Immature natural killer cell (primary cell): ENCODE data around the gene TSPAN16. TPM values are rescaled to one million over a fixed set of nuclear protein-coding genes. Genes with fewer than 3 reads are reported as not detected.

ENCODE experiments used
- DNase-seq, 3 donors: peaks; one replicate each; pipeline ENCODE4 v3.0.0; 2022; ENCODE audit warnings: mixed read lengths in 1 of 3
- H3K27ac Mint-ChIP-seq, 6 donors: one replicate each; pipeline ENCODE4 v1.8.0; 2020; ENCODE audit warnings: mixed read lengths in 6 of 6, mild to moderate bottlenecking in 5 of 6, inconsistent platforms in 4 of 6, moderate library complexity in 3 of 6
- H3K27me3 Mint-ChIP-seq, 3 donors: one replicate each; pipeline ENCODE4 v1.8.0; 2020 to 2021; ENCODE audit warnings: low read depth in 3 of 3, mild to moderate bottlenecking in 3 of 3, mixed read lengths in 3 of 3, moderate library complexity in 3 of 3, inconsistent platforms in 1 of 3
- H3K36me3 Mint-ChIP-seq, 3 donors: one replicate each; pipeline ENCODE4 v1.8.0; 2020; ENCODE audit warnings: mixed read lengths in 3 of 3, inconsistent platforms in 2 of 3, mild to moderate bottlenecking in 2 of 3
- H3K4me1 Mint-ChIP-seq, 2 donors: one replicate each; pipeline ENCODE4 v1.8.0; 2020; ENCODE audit warnings: inconsistent platforms in 2 of 2, mild to moderate bottlenecking in 2 of 2, mixed read lengths in 2 of 2, moderate library complexity in 1 of 2
- H3K4me3 Mint-ChIP-seq, 5 donors: one replicate each; pipeline ENCODE4 v1.8.0; 2020; ENCODE audit warnings: mild to moderate bottlenecking in 5 of 5, mixed read lengths in 5 of 5, inconsistent platforms in 3 of 5, moderate library complexity in 3 of 5
- H3K9me3 Mint-ChIP-seq, 6 donors: one replicate each; pipeline ENCODE4 v1.8.0; 2020; ENCODE audit warnings: mild to moderate bottlenecking in 6 of 6, mixed read lengths in 6 of 6, inconsistent platforms in 4 of 6, moderate library complexity in 3 of 6
- polyA plus RNA-seq, 3 donors: library from polyadenylated mRNA; unstranded; fragments of 300-500 nt; fragmentation: Illumina TruSeq; gene quantifications; one replicate each; pipeline ENCODE4 v1.2.3, GENCODE V29; 2021

The TSPAN16 gene
- not detected for polyA plus RNA-seq

DNA sequence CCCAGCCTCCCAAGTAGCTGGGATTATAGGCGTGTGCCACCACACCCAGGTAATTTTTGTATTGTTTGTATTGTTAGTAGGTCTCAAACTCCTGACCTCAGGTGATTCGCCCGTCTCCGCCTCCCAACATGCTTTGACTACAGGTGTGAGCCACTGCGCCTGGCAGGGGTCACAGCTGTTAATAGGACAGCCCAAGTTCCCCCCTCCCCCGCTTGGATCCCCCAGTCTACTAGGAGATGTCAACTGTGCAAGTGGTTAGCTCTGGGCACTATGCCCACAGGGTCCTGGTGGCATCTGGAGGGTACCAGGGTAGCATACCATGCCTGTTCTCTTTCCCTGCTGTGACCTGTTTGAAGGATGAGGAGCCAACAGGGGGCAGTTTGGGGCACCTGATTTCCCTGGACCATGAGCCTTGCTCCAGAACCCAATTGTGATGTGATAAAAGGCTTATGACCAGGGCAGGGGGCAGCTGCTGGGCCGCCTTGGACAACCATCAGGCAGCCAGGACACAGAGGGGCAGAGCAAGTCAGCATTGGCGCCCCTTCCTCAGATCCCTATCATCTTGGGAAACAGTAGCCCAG lies at the start of gene TSPAN16:
Gene TSPAN16 (plus strand): TSS at position 496 of the 581 bp plus-strand sequence. CDS start 138 bp downstream, outside the sequence.
- Mint-ChIP-seq H3K27me3 (peaks cover 4 to 10% (median 5%) of the 10 kb centered on the region in 3 donors), H3K27ac (peak within 1 kb of the TSS in 1 of 6 donors; percentile 71), H3K4me1 (peaks cover 7 to 8% of the 10 kb centered on the region in 2 donors), H3K9me3 (no peaks in the 10 kb centered on the region), H3K36me3 (no peaks in the 10 kb centered on the region), H3K4me3 (no peak within 1 kb of the TSS)
- DNase-seq: no peak

DNA sequence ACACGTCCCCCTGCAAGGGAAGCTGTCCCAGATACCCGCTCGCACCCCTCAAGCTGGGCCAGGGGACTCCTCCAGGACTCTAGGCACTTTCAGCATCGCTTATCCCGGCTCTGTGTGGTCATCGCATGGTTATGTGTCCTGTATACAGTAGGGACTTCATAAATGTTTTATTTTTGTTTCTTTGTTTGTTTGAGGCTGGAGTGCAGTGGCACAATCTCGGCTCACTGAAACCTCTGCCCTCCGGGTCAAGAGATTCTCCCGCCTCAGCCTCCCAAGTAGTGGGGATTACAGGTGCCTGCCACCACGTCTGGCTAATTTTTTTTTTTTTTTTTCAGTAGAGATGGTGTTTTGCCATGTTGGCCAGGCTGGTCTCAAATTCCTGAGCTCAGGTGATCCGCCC lies 49.0 kb upstream of the TSPAN16 start:
- no peak overlapping the region for H3K27ac Mint-ChIP-seq
- H3K4me3 Mint-ChIP-seq: no peak overlapping the region
- DNase-seq: no peak
- H3K36me3 Mint-ChIP-seq: no peaks in the 10 kb centered on the region
- H3K9me3 Mint-ChIP-seq: no peaks in the 10 kb centered on the region
- peaks cover 5 to 7% of the 10 kb centered on the region in 2 donors for H3K4me1 Mint-ChIP-seq
- H3K27me3 Mint-ChIP-seq: peaks cover 2 to 11% (median 4%) of the 10 kb centered on the region in 3 donors

DNA sequence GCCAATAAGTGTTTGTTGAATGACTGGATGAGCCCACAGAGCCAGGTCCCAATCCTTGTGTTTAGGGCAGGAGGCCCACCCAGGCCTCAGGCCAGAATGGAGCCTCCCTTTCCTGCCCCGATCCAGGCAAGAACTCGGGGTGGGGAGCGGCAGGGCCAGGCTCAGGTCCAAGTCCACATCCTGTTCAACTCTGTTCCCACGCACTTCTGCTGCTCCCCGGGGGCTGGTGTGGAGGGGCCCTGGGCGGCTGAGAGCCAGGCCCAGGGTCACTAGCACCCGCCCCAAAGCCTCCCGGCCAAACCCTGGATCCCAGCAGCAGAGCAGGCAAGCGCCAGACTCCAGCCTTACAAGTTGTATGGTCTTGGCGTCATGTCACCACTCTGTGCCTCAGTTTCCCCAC lies 48.6 kb upstream of the TSPAN16 start:
- peaks cover 5 to 7% of the 10 kb centered on the region in 2 donors for H3K4me1 Mint-ChIP-seq

DNA sequence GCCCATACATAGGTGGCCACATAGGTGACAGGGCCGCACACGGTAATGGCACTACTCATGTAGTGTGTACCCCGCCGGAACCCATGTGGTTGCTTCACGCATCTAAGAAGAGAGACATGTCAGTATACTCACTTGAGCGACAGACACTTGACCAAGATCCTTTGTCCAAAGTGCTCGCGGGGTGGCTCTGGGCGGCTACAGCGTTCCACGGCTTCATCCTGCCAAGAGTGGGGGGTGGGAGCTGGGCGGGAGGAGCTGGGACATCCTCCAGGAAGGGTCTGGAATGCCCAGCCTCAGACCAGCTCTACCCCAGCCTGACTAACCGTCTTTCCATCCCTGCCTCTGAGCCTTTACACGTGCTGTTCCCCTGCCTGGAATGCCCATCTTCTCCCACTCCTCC lies 48.0 kb upstream of the TSPAN16 start:
- Mint-ChIP-seq H3K9me3 (no peaks in the 10 kb centered on the region), H3K27me3 (peaks cover 2 to 10% (median 3%) of the 10 kb centered on the region in 3 donors), H3K4me1 (peaks cover 5 to 7% of the 10 kb centered on the region in 2 donors), H3K27ac (no peak overlapping the region), H3K4me3 (no peak overlapping the region), H3K36me3 (no peaks in the 10 kb centered on the region)
- DNase-seq: no peak

More for the DNA sequence above, 48.6 kb upstream of the TSPAN16 start:
- Mint-ChIP-seq H3K4me3 (no peak overlapping the region), H3K36me3 (no peaks in the 10 kb centered on the region), H3K27ac (no peak overlapping the region), H3K9me3 (no peaks in the 10 kb centered on the region), H3K27me3 (peaks cover 2 to 10% (median 3%) of the 10 kb centered on the region in 3 donors)
- no peak for DNase-seq

- peaks cover 2 to 5% (median 3%) of the 10 kb centered on the region in 3 donors for H3K27me3 Mint-ChIP-seq
- peaks cover 0 to 1% of the 10 kb centered on the region in 2 donors for H3K4me1 Mint-ChIP-seq
- no peak for DNase-seq
- no peak overlapping the region for H3K27ac Mint-ChIP-seq
- no peaks in the 10 kb centered on the region for H3K36me3 Mint-ChIP-seq
- no peak overlapping the region for H3K4me3 Mint-ChIP-seq
- H3K9me3 Mint-ChIP-seq: no peaks in the 10 kb centered on the region
These were observed 47.1 kb upstream of the TSPAN16 start for GRCh38 chr19:11248852-11249251.

DNA sequence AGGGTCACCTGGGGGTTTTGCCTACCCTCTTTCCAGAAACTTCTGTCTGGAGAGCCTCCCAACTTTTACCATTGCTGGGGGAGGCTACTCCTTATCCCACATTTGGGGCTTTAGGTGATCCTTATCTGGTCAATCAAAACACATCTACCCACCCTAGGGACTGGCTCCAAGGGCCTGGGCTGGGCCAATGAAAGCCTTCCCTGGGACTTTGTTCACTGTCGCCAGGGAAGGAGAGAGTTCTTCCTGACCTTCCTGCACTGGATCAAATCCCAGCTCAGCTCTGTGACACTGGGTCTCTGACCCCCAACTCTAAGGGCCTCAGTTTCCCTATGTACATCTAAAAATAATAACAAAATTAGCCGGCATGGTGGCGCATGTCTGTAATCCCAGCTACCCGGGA lies 44.7 kb upstream of the TSPAN16 start:
- no peaks in the 10 kb centered on the region for H3K9me3 Mint-ChIP-seq
- H3K4me1 Mint-ChIP-seq: no peaks in the 10 kb centered on the region
- DNase-seq: no peak
- H3K4me3 Mint-ChIP-seq: no peak overlapping the region
- no peak overlapping the region for H3K27ac Mint-ChIP-seq
- no peaks in the 10 kb centered on the region for H3K36me3 Mint-ChIP-seq
- peaks cover 2 to 6% (median 3%) of the 10 kb centered on the region in 3 donors for H3K27me3 Mint-ChIP-seq

- Mint-ChIP-seq H3K36me3 (no peaks in the 10 kb centered on the region), H3K4me3 (no peak overlapping the region), H3K27ac (no peak overlapping the region), H3K27me3 (peaks cover 3% of the 10 kb centered on the region in 3 donors), H3K4me1 (no peaks in the 10 kb centered on the region), H3K9me3 (no peaks in the 10 kb centered on the region)
- DNase-seq: no peak
These were observed 44.2 kb upstream of the TSPAN16 start for GRCh38 chr19:11251650-11252314.

DNA sequence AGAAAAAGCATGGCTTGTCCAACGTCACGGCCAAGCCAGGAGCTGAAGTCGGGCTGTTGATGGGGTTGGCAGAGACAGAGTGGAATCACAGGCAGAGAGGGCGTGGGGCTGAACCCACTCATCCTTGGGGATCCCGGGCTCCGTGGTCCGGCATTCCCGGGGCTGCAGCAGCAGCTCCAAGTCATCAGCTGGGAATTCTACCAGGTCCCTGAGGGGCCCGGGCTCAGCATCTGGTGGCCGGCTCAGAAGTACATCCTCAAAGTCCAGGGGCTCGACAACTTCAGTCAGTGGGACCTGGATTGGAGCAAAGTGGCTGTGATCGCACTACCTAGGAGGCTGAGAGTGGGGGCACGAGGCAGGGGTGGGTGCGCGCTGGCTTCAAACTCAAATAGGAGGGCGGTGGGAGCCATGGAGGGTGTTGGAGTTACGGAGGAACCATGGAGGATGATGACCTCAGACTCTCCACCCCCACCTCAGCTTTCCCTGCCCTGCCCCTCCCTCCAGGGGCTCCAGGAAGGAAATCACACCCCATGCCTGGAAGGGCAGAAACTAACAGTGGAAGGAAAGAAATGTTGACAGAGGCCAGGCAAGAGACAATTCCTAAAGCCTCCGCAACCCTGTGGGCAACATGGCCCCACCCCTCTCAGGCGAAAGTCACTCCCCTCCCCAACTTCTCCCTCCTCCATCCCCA lies 43.1 kb upstream of the TSPAN16 start:
- H3K9me3 Mint-ChIP-seq: no peaks in the 10 kb centered on the region
- H3K27ac Mint-ChIP-seq: no peak overlapping the region
- H3K4me1 Mint-ChIP-seq: no peaks in the 10 kb centered on the region
- no peak for DNase-seq
- H3K36me3 Mint-ChIP-seq: no peaks in the 10 kb centered on the region
- peaks cover 3% of the 10 kb centered on the region in 3 donors for H3K27me3 Mint-ChIP-seq
- no peak overlapping the region for H3K4me3 Mint-ChIP-seq

GRCh38 chr19:11254666-11255065 lies 41.3 kb upstream of the TSPAN16 start:
- no peaks in the 10 kb centered on the region for H3K36me3 Mint-ChIP-seq
- H3K9me3 Mint-ChIP-seq: no peaks in the 10 kb centered on the region
- H3K27me3 Mint-ChIP-seq: peaks cover 0 to 5% (median 3%) of the 10 kb centered on the region in 3 donors
- H3K4me3 Mint-ChIP-seq: no peak overlapping the region
- no peak for DNase-seq
- no peaks in the 10 kb centered on the region for H3K4me1 Mint-ChIP-seq
- no peak overlapping the region for H3K27ac Mint-ChIP-seq

DNA sequence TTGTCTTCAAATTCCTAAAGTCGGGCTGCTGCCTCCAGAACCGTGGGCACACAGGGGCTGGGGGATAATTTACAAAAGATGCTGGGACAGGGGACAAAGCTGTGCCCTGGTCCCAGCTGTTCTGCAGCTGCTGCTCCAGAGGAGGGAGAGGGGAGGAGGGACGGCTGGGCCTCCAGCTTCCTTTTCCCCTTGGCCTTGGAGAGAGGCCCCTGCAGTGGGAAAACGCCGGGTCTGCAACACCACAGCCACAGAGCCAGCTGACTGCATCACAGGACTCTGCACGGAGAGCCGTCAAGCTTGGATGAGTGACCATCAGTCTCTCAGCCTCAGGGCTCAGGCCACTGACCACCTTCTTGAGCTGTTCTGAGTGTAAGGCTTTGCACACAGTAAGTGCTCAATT lies 39.8 kb upstream of the TSPAN16 start:
- H3K4me1 Mint-ChIP-seq: peaks cover 3 to 4% of the 10 kb centered on the region in 2 donors
- H3K27ac Mint-ChIP-seq: no peak overlapping the region
- H3K4me3 Mint-ChIP-seq: no peak overlapping the region
- peaks cover 0 to 3% (median 0%) of the 10 kb centered on the region in 6 donors for H3K9me3 Mint-ChIP-seq
- DNase-seq: no peak
- H3K36me3 Mint-ChIP-seq: no peaks in the 10 kb centered on the region
- peaks cover 8 to 10% (median 8%) of the 10 kb centered on the region in 3 donors for H3K27me3 Mint-ChIP-seq

GRCh38 chr19:11257846-11258380 lies 38.0 kb upstream of the TSPAN16 start:
- Mint-ChIP-seq H3K27ac (no peak overlapping the region), H3K36me3 (no peaks in the 10 kb centered on the region), H3K4me1 (peaks cover 4% of the 10 kb centered on the region in 2 donors), H3K4me3 (no peak overlapping the region), H3K9me3 (peaks cover 0 to 3% (median 0%) of the 10 kb centered on the region in 6 donors), H3K27me3 (peaks cover 7 to 16% (median 10%) of the 10 kb centered on the region in 3 donors)
- no peak for DNase-seq

GRCh38 chr19:11260996-11261395 lies 35.0 kb upstream of the TSPAN16 start:
- H3K27ac Mint-ChIP-seq: no peak overlapping the region
- peak overlapping the region; percentile 59 to 84 (median 70) for H3K4me3 Mint-ChIP-seq
- peaks cover 15 to 17% (median 16%) of the 10 kb centered on the region in 3 donors for H3K27me3 Mint-ChIP-seq
- H3K9me3 Mint-ChIP-seq: peaks cover 0 to 3% (median 0%) of the 10 kb centered on the region in 6 donors
- H3K4me1 Mint-ChIP-seq: peaks cover 4 to 10% of the 10 kb centered on the region in 2 donors
- no peaks in the 10 kb centered on the region for H3K36me3 Mint-ChIP-seq
- DNase-seq: no peak

GRCh38 chr19:11261431-11261970 lies 34.5 kb upstream of the TSPAN16 start:
- Mint-ChIP-seq H3K9me3 (peaks cover 0 to 3% (median 0%) of the 10 kb centered on the region in 6 donors), H3K27ac (no peak overlapping the region), H3K27me3 (peaks cover 16 to 20% (median 17%) of the 10 kb centered on the region in 3 donors), H3K4me1 (peaks cover 4 to 10% of the 10 kb centered on the region in 2 donors), H3K4me3 (peak overlapping the region; percentile 44 to 84 (median 62)), H3K36me3 (no peaks in the 10 kb centered on the region)
- DNase-seq: no peak
